ENCODE results near the gene ZSCAN31. TPM values are rescaled to one million over a fixed set of nuclear protein-coding genes. Genes with fewer than 3 reads are reported as not detected.

Gene ZSCAN31
- total RNA-seq, 2 donors from 2014 or later: 4.2 to 15.4 TPM

DNA sequence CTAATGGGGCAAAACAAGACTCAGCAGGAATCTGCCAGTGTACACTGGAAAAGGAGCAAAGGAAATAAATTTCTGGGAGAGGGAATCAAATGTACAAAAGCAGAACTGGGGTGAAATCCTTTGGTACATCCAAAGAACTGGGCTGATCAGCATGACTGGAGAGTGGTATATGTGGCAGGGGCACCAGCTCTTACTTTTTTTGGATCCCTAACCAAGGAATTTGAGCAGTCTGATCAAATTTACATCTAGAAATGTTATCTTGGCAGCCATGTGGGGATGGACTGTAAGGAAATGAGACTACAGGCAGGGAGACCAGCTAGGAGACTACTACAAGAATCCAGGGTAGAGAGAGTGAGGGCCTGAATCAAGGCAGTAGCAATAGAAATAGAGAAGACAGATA is 1.2 kb upstream of the ZSCAN31 start:
- no peaks in the 10 kb centered on the region for H3K36me3 ChIP-seq
- no peaks in the 10 kb centered on the region for H3K27me3 ChIP-seq (replicated peaks; ENCODE audit: insufficient read depth)
- peaks cover 8 to 12% of the 10 kb centered on the region in 2 donors for H3K4me1 ChIP-seq (ENCODE audit: control insufficient read depth in 1 of 2, low read depth in 2 of 2)
- H3K9me3 ChIP-seq: no peaks in the 10 kb centered on the region
- ATAC-seq (ENCODE audit: insufficient number of reproducible peaks, low FRiP score, low read depth) (no peak), DNase-seq (ENCODE audit: low spot score) (no peak)
- peak overlapping the region; percentile 80 for H3K4me3 ChIP-seq
- H3K27ac ChIP-seq: peak overlapping the region; percentile 92 to 94
- TF ChIP-seq, protein P1, sequence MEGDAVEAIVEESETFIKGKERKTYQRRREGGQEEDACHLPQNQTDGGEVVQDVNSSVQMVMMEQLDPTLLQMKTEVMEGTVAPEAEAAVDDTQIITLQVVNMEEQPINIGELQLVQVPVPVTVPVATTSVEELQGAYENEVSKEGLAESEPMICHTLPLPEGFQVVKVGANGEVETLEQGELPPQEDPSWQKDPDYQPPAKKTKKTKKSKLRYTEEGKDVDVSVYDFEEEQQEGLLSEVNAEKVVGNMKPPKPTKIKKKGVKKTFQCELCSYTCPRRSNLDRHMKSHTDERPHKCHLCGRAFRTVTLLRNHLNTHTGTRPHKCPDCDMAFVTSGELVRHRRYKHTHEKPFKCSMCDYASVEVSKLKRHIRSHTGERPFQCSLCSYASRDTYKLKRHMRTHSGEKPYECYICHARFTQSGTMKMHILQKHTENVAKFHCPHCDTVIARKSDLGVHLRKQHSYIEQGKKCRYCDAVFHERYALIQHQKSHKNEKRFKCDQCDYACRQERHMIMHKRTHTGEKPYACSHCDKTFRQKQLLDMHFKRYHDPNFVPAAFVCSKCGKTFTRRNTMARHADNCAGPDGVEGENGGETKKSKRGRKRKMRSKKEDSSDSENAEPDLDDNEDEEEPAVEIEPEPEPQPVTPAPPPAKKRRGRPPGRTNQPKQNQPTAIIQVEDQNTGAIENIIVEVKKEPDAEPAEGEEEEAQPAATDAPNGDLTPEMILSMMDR (IDR thresholded peaks at IDR 0.05): no peak

- no peaks in the 10 kb centered on the region for H3K36me3 ChIP-seq
- H3K27me3 ChIP-seq (replicated peaks; ENCODE audit: insufficient read depth): no peaks in the 10 kb centered on the region
- TF ChIP-seq, protein P1 (IDR thresholded peaks at IDR 0.05): no peak
- no peaks in the 10 kb centered on the region for H3K9me3 ChIP-seq
- no peak for DNase-seq (ENCODE audit: low spot score)
- peak overlapping the region; percentile 80 for H3K4me3 ChIP-seq
- H3K4me1 ChIP-seq (ENCODE audit: control insufficient read depth in 1 of 2, low read depth in 2 of 2): peaks cover 8 to 12% of the 10 kb centered on the region in 2 donors
- peak overlapping the region; percentile 92 to 94 for H3K27ac ChIP-seq
- no peak for ATAC-seq (ENCODE audit: insufficient number of reproducible peaks, low FRiP score, low read depth)
These were observed 554 bp upstream of the ZSCAN31 start for GRCh38 chr6:28336284-28337120.

DNA sequence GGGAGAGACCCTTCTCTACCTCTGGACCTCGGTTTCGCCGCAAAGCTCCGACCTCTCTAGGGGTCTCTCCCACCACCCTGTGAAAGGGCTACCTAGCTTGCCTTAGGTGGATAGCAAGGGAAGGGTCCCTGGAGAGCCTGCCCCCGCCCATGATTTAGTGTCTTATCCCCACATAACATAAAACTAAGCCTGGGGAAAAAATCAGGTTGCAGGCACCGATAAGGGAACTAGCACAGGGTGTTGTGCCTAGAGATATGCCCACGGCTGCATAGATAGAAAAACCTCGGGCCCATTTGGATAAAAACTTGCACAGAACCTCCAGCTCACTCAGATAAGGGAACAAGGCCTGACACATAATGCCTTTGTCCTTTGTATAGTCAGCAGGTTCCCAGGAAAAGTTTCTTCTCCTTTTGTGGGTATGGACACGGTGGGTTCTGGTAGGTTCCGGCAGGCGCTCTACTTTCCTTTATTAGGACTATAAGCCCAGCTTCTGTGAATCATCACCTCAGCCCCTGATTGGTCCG is 846 bp downstream of the ZSCAN31 start:
- Histone ChIP-seq H3K4me1 (ENCODE audit: control insufficient read depth in 1 of 2, low read depth in 2 of 2) (peaks cover 8 to 12% of the 10 kb centered on the region in 2 donors), H3K4me3 (peak overlapping the region; percentile 80), H3K9me3 (no peaks in the 10 kb centered on the region), H3K27me3 (replicated peaks; ENCODE audit: insufficient read depth) (no peaks in the 10 kb centered on the region), H3K27ac (peak overlapping the region; percentile 92 to 94), H3K36me3 (no peaks in the 10 kb centered on the region)
- ATAC-seq (ENCODE audit: insufficient number of reproducible peaks, low FRiP score, low read depth) (no peak), DNase-seq (ENCODE audit: low spot score) (no peak)
- TF ChIP-seq, protein P1 (IDR thresholded peaks at IDR 0.05): no peak

DNA sequence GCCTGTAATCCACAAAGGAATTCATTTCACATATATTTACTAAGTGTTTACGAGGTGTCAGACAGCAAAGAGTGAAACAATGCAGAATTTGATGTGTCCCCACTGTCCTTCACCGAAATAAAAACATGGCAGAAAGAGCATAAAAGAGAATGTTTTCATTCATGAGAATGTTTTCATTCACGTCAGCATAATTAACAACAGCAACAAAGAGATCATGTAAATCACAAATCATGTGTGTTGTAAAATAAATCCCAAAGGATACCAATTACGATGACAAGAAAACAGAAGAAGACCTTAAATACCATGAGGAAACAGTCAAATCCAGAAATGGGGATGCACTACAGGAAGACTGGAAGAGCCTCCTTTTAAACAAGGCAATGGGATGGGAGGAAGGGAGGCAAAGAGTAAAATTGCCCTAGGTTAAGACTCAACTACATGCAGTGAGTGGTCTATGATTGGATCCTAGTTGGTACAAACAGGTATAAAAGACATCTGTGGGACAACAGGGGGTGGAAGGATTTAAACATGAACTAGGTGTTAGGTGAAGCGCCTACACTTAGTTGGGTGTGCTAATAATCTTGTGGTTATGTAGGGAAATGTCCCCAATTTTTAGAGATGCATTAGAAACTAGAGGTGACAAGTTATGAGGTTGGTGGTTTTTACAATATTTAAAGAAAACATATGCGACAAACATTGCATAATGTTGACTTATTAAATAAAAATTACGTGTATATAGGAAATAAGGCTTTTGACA is 1.5 kb downstream of the ZSCAN31 start:
- Histone ChIP-seq H3K27ac (peak overlapping the region; percentile 92 to 94), H3K36me3 (no peaks in the 10 kb centered on the region), H3K4me3 (peak overlapping the region; percentile 80), H3K27me3 (replicated peaks; ENCODE audit: insufficient read depth) (no peaks in the 10 kb centered on the region), H3K9me3 (no peaks in the 10 kb centered on the region), H3K4me1 (ENCODE audit: control insufficient read depth in 1 of 2, low read depth in 2 of 2) (peaks cover 8 to 12% of the 10 kb centered on the region in 2 donors)
- TF ChIP-seq, protein P1 (IDR thresholded peaks at IDR 0.05): no peak
- DNase-seq (ENCODE audit: low spot score): no peak
- no peak for ATAC-seq (ENCODE audit: insufficient number of reproducible peaks, low FRiP score, low read depth)

DNA sequence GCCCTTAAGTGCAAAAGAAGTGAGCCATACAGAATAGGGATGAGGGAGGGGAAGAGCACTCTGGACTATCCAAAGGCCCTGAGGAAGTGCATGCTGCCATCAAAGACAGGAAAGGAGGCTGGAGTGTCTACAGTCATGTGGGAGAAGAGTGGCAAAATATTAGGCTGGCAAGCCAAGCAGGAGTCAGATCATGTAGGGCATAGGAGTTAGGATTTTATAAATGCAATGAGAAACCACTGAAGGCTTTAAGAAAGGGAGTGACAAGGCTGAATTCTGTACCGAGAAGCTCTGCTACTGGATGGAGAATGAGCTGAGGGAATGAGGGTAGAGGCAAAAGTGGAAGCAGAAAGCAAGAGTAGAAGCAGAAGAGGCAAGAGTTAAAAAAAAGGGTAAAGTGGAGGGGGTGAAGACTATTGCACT is 2.3 kb downstream of the ZSCAN31 start:
- H3K27ac ChIP-seq: peak overlapping the region; percentile 12 to 92
- no peak overlapping the region for H3K4me3 ChIP-seq
- peaks cover 7% of the 10 kb centered on the region for H3K36me3 ChIP-seq
- ATAC-seq (ENCODE audit: insufficient number of reproducible peaks, low FRiP score, low read depth) (no peak), DNase-seq (ENCODE audit: low spot score) (no peak)
- H3K27me3 ChIP-seq (replicated peaks; ENCODE audit: insufficient read depth): no peaks in the 10 kb centered on the region
- TF ChIP-seq, protein P1 (IDR thresholded peaks at IDR 0.05): no peak
- H3K4me1 ChIP-seq (ENCODE audit: control insufficient read depth in 1 of 2, low read depth in 2 of 2): peaks cover 8 to 12% of the 10 kb centered on the region in 2 donors
- peaks cover 2% of the 10 kb centered on the region for H3K9me3 ChIP-seq

Measured in thoracic aorta (tissue), 2 donors.